Central memory CD8-positive, alpha-beta T cell (primary cell): ENCODE results near the gene YEATS2.

Experiments
- ATAC-seq: fragments of 150-1000 bp; cut with Tn5 transposase; replicated peaks from 2 replicates; pipeline ENCODE4 v1.10.0; 2022; ENCODE audit warnings: mild to moderate bottlenecking, moderate FRiP score, moderate number of reproducible peaks; ENCODE audit not compliant: poor library complexity, severe bottlenecking; ENCODE audit errors: extremely low read depth
- DNase-seq, 2 donors: peaks; one replicate each; pipeline ENCODE4 v3.0.0; 2021; ENCODE audit warnings: low spot score in 2 of 2
- H3K27ac Mint-ChIP-seq: one replicate; pipeline ENCODE4 v1.8.0; 2022; ENCODE audit warnings: low read depth, mild to moderate bottlenecking, moderate library complexity, mixed read lengths
- H3K27me3 Mint-ChIP-seq: one replicate; pipeline ENCODE4 v1.8.0; 2022; ENCODE audit warnings: mixed read lengths
- H3K36me3 Mint-ChIP-seq: one replicate; pipeline ENCODE4 v1.8.0; 2022; ENCODE audit warnings: mild to moderate bottlenecking, moderate library complexity, mixed read lengths; ENCODE audit not compliant: insufficient read depth
- H3K4me1 Mint-ChIP-seq: one replicate; pipeline ENCODE4 v1.8.0; 2022; ENCODE audit warnings: mixed read lengths
- H3K4me3 Mint-ChIP-seq: one replicate; pipeline ENCODE4 v1.8.0; 2022; ENCODE audit warnings: mild to moderate bottlenecking, moderate library complexity, mixed read lengths
- H3K9me3 Mint-ChIP-seq: one replicate; pipeline ENCODE4 v1.8.0; 2022; ENCODE audit warnings: mixed read lengths

Gene YEATS2

DNA sequence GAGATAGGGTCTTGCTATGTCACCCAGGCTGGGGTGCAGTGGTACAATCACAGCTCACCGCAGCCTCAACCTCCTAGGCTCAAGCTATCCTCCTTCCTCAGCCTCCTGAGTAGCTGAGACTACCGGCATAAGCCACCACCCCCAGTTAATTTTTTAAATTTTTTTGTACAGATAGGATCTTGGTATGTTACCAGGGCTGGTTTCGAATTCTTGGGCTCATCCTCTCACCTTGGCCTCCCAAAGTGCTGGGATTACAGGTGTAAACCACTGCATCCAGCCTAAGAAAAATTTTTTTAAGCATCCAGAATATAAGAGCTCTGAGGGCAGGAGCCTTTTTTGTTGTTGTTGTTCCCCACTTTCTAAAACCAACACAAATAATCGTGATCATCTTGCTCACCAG lies 142.2 kb downstream of the YEATS2 start:
- ATAC-seq = no peak
- Mint-ChIP-seq H3K4me3 (no peak overlapping the region), H3K36me3 (peaks cover 53% of the 10 kb centered on the region), H3K27ac (peak overlapping the region; percentile 65), H3K4me1 (no peaks in the 10 kb centered on the region), H3K27me3 (no peaks in the 10 kb centered on the region), H3K9me3 (no peaks in the 10 kb centered on the region)
- no peak for DNase-seq

DNA sequence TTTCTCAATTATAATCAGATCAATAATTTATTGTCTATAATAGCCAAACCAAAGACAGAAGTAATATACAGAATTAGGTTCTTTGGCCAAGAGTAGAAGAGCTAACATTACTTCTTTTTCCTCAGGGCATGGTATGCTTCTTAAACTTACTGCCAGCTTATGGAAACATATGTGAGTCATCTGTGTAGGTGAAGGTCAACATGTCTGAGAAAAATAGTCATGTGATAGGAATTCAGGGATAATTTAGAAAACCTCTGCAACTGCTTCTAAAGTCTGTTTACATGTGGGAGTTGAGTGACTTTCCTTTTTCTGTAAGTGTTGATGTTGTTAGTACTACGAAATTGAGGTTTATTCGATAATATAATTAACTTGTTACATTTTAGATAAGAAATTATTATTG lies 147.0 kb downstream of the YEATS2 start:
- no peaks in the 10 kb centered on the region for H3K27me3 Mint-ChIP-seq
- H3K4me3 Mint-ChIP-seq = no peak overlapping the region
- H3K9me3 Mint-ChIP-seq = no peaks in the 10 kb centered on the region
- no peak for ATAC-seq
- H3K4me1 Mint-ChIP-seq = no peaks in the 10 kb centered on the region
- H3K36me3 Mint-ChIP-seq = peaks cover 54% of the 10 kb centered on the region
- H3K27ac Mint-ChIP-seq = no peak overlapping the region
- no peak for DNase-seq

DNA sequence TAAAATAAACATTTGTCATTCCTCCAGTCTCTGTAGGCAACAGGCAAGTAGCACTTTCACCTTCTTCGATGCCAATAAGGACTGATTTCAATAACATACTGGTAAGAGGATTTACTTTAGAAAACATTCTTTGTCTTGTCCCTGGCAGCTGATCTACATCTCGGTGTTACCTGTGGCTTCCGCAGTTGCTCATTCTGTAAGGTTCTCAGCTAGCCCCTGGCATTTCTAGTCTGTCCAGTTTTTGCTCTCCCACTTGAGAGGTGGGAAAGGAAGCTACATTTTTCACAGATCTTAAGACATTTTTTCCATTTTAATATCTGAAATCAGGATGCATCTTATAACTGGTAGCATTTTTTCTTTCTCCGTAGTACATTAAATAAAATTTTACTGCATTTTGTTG lies 147.5 kb downstream of the YEATS2 start:
- no peak for ATAC-seq
- H3K9me3 Mint-ChIP-seq = no peaks in the 10 kb centered on the region
- H3K4me1 Mint-ChIP-seq = no peaks in the 10 kb centered on the region
- DNase-seq = no peak
- H3K4me3 Mint-ChIP-seq = no peak overlapping the region
- H3K36me3 Mint-ChIP-seq = peaks cover 52% of the 10 kb centered on the region
- H3K27me3 Mint-ChIP-seq = no peaks in the 10 kb centered on the region
- H3K27ac Mint-ChIP-seq = peak overlapping the region; percentile 29

DNA sequence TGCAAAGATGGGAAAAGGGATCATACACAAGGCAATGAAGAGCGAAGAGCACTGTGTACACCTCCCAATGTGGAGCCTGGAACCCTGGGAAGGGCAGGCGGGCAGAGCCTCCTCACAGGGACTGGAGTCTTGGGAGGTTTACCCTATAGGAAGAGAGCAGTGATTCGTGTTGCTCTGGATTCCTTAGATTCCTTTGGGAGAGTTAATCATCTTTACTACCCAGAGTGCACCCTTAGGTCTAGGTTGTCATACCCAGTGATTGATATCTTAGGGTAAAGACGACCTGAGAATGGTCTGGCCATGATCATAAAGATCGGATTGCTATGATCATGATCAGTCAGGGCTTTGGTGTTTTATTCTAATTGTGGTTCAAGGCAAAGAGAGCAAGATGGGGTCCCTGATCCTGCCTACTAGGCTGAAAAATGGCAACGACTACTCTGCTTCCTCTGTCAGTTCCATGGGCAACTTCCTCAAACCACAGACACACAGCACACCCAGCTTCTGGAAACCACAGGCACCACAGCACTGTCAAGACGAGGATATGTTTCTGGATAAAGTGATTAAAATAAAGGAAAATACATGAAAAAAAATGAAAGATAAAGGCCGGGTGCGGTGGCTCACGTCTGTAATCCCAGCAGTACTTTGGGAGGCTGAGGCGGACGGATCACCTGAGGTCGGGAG lies 148.2 kb downstream of the YEATS2 start:
- H3K4me1 Mint-ChIP-seq = no peaks in the 10 kb centered on the region

DNA sequence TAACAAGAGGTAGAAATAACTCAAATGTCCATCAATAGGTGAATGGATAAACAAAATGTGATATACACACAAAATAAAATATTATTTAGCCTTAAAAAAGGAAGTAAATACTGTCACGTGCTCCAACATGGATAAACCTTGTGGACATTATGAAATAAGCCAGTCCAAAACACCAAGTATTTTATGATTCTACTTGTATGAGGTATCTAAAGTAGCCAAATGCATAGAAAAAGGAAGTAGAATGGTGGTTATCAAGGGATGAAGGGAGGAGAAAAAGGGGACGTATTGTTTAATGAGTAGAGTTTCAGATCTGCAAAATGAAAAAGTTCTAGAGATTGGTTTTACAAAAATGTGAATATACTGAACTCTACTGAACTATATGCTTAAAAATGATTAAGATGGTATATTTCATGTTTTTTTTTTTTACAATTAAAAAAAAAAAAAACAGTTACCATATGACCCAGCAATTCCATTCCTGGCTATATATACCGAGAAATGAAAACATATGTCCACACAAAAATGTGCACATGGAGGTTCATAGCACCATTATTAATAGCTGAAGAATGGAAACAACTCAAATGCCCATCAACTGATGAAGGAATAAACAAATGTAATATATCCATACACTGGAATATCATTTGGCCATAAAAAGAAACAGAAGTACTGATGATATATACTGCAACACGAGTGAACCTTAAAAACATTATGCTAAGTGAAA lies 156.9 kb downstream of the YEATS2 start:
- H3K4me3 Mint-ChIP-seq = no peak overlapping the region
- no peak for DNase-seq
- ATAC-seq = no peak
- no peaks in the 10 kb centered on the region for H3K27me3 Mint-ChIP-seq
- no peak overlapping the region for H3K27ac Mint-ChIP-seq
- peaks cover 20% of the 10 kb centered on the region for H3K36me3 Mint-ChIP-seq
- H3K9me3 Mint-ChIP-seq = no peaks in the 10 kb centered on the region
- peaks cover 15% of the 10 kb centered on the region for H3K4me1 Mint-ChIP-seq

More for the DNA sequence above, 148.2 kb downstream of the YEATS2 start:
- Mint-ChIP-seq H3K4me3 (no peak overlapping the region), H3K9me3 (no peaks in the 10 kb centered on the region), H3K27ac (peak overlapping the region; percentile 29), H3K27me3 (no peaks in the 10 kb centered on the region), H3K36me3 (peaks cover 52% of the 10 kb centered on the region)
- DNase-seq (no peak), ATAC-seq (no peak)

DNA sequence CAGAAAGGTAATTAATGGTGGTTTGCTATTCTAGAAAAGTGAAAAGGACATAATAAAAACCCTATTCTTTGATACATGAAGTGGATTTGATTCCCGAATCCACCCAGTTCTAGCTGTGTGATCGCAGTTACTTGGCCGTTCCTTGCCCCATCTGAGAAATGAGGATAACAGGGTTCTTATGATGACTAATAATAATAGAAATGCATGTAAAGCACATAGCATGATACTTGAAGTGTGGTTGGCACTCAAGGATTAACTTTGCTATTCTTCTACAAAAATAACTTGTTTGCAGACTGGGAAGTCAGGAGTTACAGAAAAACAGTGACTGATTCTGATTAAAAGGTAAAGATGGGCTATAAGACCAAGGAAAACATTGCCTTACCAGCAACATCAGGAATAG lies 160.3 kb downstream of the YEATS2 start:
- peaks cover 45% of the 10 kb centered on the region for H3K36me3 Mint-ChIP-seq
- ATAC-seq = no peak
- H3K27ac Mint-ChIP-seq = peak overlapping the region; percentile 7

More for the DNA sequence above, 160.3 kb downstream of the YEATS2 start:
- H3K9me3 Mint-ChIP-seq = no peaks in the 10 kb centered on the region
- H3K27me3 Mint-ChIP-seq = no peaks in the 10 kb centered on the region
- peaks cover 13% of the 10 kb centered on the region for H3K4me1 Mint-ChIP-seq
- no peak overlapping the region for H3K4me3 Mint-ChIP-seq
- DNase-seq = no peak
